K562 (cell line): ENCODE data around the gene ACTL8. TPM values are rescaled to one million over a fixed set of nuclear protein-coding genes. Genes with fewer than 3 reads are reported as not detected.

Experiments used
- CGGBP1 ChIP-seq: fragments of 250-450 bp; sonication (Bioruptor Pico); IDR thresholded peaks from 2 replicates; pipeline ENCODE4 v1.9.0; 2021; ENCODE audit warnings: mild to moderate bottlenecking
- EWSR1 ChIP-seq: fragments of 450-650 bp; IDR thresholded peaks from 2 replicates; pipeline ENCODE4 v1.6.1; 2018; ENCODE audit warnings: borderline replicate concordance, mild to moderate bottlenecking, low read depth, moderate library complexity; ENCODE audit not compliant: partially characterized antibody
- HDAC3 ChIP-seq: fragments of 450-650 bp; IDR thresholded peaks from 2 replicates; pipeline ENCODE4 v1.6.1; 2018; ENCODE audit warnings: borderline replicate concordance, mild to moderate bottlenecking, moderate library complexity; ENCODE audit not compliant: partially characterized antibody
- HLTF ChIP-seq: fragments of 450-650 bp; IDR thresholded peaks from 2 replicates; pipeline ENCODE4 v1.6.1; 2016
- KAT8 ChIP-seq: fragments of 450-650 bp; IDR thresholded peaks from 2 replicates; pipeline ENCODE4 v1.6.1; 2016; ENCODE audit warnings: low read depth, mild to moderate bottlenecking
- LARP7 ChIP-seq: fragments of 450-650 bp; IDR thresholded peaks from 2 replicates; pipeline ENCODE4 v1.6.1; 2016
- MNT ChIP-seq, 2 experiments: fragments of 450-650 bp; conservative IDR thresholded peaks; 2 replicates each; pipeline ENCODE4 v1.6.1; 2017; ENCODE audit warnings: mild to moderate bottlenecking in 2 of 2, moderate library complexity in 2 of 2
- PBX2 ChIP-seq, 2 experiments: IDR thresholded peaks in 1 of 2; conservative IDR thresholded peaks in 1 of 2; 2 replicates each; pipeline ENCODE4 v1.6.1; 2016; ENCODE audit warnings: low read depth in 2 of 2, mild to moderate bottlenecking in 1 of 2, missing compliant biosample characterization in 1 of 2, missing genetic modification characterization in 1 of 2, moderate library complexity in 1 of 2
- PHF21A ChIP-seq: fragments of 450-650 bp; IDR thresholded peaks from 2 replicates; pipeline ENCODE4 v1.6.1; 2017; ENCODE audit warnings: low read depth, borderline replicate concordance
- SIN3B ChIP-seq: fragments of 450-650 bp; IDR thresholded peaks from 2 replicates; pipeline ENCODE4 v1.6.1; 2017; ENCODE audit warnings: low read depth, mild to moderate bottlenecking, moderate library complexity
- SMAD3 ChIP-seq: fragments of 450-650 bp; formaldehyde crosslinking; conservative IDR thresholded peaks from 2 replicates; pipeline ENCODE4 v1.4.0; 2020; ENCODE audit warnings: mild to moderate bottlenecking
- STAT5A ChIP-seq: IDR thresholded peaks from 2 replicates; pipeline ENCODE4 v1.6.1; 2012; ENCODE audit warnings: low read length, inconsistent platforms, borderline replicate concordance
- TOE1 ChIP-seq, 2 experiments: fragments of 450-650 bp in 1 of 2; sonication (generic) in 1 of 2; formaldehyde crosslinking in 1 of 2; IDR thresholded peaks; 2 replicates each; pipeline versions ENCODE4 v1.7.1 to v1.8.0; 2016 to 2022; ENCODE audit warnings: borderline replicate concordance in 2 of 2, mild to moderate bottlenecking in 2 of 2, antibody characterized with exemption in 1 of 2, inconsistent platforms in 1 of 2, low read depth in 1 of 2, missing genetic modification reagents in 1 of 2, moderate library complexity in 1 of 2
- ZNF184 ChIP-seq: sonication (generic); formaldehyde crosslinking; IDR thresholded peaks from 2 replicates; pipeline ENCODE4 v1.5.0; 2020; ENCODE audit warnings: missing genetic modification reagents
- ZNF197 ChIP-seq: fragments of 200-800 bp; sonication (Bioruptor generic); IDR thresholded peaks from 2 replicates; pipeline ENCODE4 v1.6.1; 2016; ENCODE audit warnings: low read depth, missing genetic modification characterization, missing compliant biosample characterization
- ZNF282 ChIP-seq: sonication (generic); formaldehyde crosslinking; IDR thresholded peaks from 2 replicates; pipeline ENCODE4 v1.8.1; 2023; ENCODE audit warnings: missing genetic modification reagents
- ZNF57 ChIP-seq: fragments of 450-650 bp; formaldehyde crosslinking; IDR thresholded peaks from 2 replicates; pipeline ENCODE4 v1.4.0; 2020; ENCODE audit warnings: mild to moderate bottlenecking, moderate library complexity
- ZNF592 ChIP-seq: fragments of 450-650 bp; IDR thresholded peaks from 2 replicates; pipeline ENCODE4 v1.6.1; 2017; ENCODE audit warnings: antibody characterized with exemption, mild to moderate bottlenecking
- polyA plus RNA-seq, 8 experiments: library from polyadenylated mRNA; depleted of rRNA in 4 of 8; stranded (reverse) in 5 of 8; unstranded in 3 of 8; fragments of >200 nt; fragmentation: Nextera tagmentation in 2 of 8; fragmentation: Illumina TruSeq in 1 of 8; extraction: Ambion mirVana in 2 of 8; extraction: Trizol in 1 of 8; gene quantifications; 2 replicates each; pipeline versions ENCODE4 v1.2.1 to v1.2.3, GENCODE V29; 2011 to 2014; ENCODE audit warnings: inconsistent platforms in 1 of 8, missing spikeins in 1 of 8
- total RNA-seq, 7 experiments: library from RNA; depleted of rRNA in 6 of 7; stranded (reverse); fragments of >200 nt in 6 of 7; fragmentation: Illumina TruSeq in 2 of 7; extraction: Trizol in 2 of 7; gene quantifications; 2 replicates each; pipeline versions ENCODE4 v1.2.1 to v1.2.3, GENCODE V29; 2011 to 2021; ENCODE audit warnings: low replicate concordance in 1 of 7
- TF ChIP-seq, protein P1 (sequence below): fragments of 450-650 bp; formaldehyde crosslinking; IDR thresholded peaks from 2 replicates; pipeline ENCODE4 v1.4.0; 2022; ENCODE audit warnings: missing genetic modification characterization

ACTL8 gene
- total and polyA plus RNA-seq, 9 of the 15 experiments (the other 6 are each of a cell fraction or from before 2014, with no cell fraction given) = 0.30 to 3.3 (median 1.6) TPM

GRCh38 chr1:17755120-17755519 is at the start of gene ACTL8 (continued):
- TF ChIP-seq EWSR1 (no peak), ZNF592 (no peak), HLTF (no peak), ZNF282 (no peak), MNT (conservative IDR thresholded peaks at IDR 0.05) (peak; percentile 56 to 79), KAT8 (no peak), ZNF57 (CRISPR knock-in tag) (no peak), ZNF197 (CRISPR knock-in tag) (no peak), PBX2 (CRISPR knock-in tag; IDR thresholded peaks at IDR 0.05; ENCODE audit: low read depth) (no peak), PBX2 (tag; conservative IDR thresholded peaks at IDR 0.05; ENCODE audit: low read depth) (no peak), STAT5A (no peak), TOE1 (IDR thresholded peaks at IDR 0.05; ENCODE audit: borderline replicate concordance) (no peak), TOE1 (CRISPR knock-in tag; IDR thresholded peaks at IDR 0.05; ENCODE audit: borderline replicate concordance, low read depth) (no peak), SIN3B (no peak), CGGBP1 (CRISPR knock-in tag) (no peak), PHF21A (no peak), ZNF184 (CRISPR knock-in tag) (no peak), SMAD3 (no peak), HDAC3 (no peak), LARP7 (no peak)
- TF ChIP-seq, protein P1, sequence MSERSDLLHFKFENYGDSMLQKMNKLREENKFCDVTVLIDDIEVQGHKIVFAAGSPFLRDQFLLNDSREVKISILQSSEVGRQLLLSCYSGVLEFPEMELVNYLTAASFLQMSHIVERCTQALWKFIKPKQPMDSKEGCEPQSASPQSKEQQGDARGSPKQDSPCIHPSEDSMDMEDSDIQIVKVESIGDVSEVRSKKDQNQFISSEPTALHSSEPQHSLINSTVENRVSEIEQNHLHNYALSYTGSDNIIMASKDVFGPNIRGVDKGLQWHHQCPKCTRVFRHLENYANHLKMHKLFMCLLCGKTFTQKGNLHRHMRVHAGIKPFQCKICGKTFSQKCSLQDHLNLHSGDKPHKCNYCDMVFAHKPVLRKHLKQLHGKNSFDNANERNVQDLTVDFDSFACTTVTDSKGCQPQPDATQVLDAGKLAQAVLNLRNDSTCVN = no peak
